ENCODE results near the gene C11orf16.

GRCh38 chr11:8870411-8871170 is 62.2 kb downstream of the C11orf16 start:
- TF ChIP-seq POLR2AphosphoS5 (IDR thresholded peaks at IDR 0.05; ENCODE audit: borderline replicate concordance, low read depth, low read length) = no peak
- no peak for TF ChIP-seq EZH2 (IDR thresholded peaks at IDR 0.05)
- TF ChIP-seq FOXP2 (optimal IDR thresholded peaks at IDR 0.05; ENCODE audit: control extremely low read depth, extremely low read length, insufficient read depth) = no peak
